ENCODE measurements around the gene TNS1.

GRCh38 chr2:217954051-217954450 is 48.7 kb downstream of the TNS1 start:
- no peak for TF ChIP-seq CTCF (IDR thresholded peaks at IDR 0.05)
- no peak for TF ChIP-seq POLR2A (IDR thresholded peaks at IDR 0.05)

All from Peyer's patch (tissue), 4 donors.